Activated naive CD8-positive, alpha-beta T cell (primary cell): ENCODE measurements around the gene KIF5A.
"Not testable (repeated sequence)": the region's sequence is repeated elsewhere in the genome, so short reads cannot be mapped to it uniquely, and the experiment has no call there.

ENCODE experiments used
- H3K27ac Mint-ChIP-seq: one replicate; pipeline ENCODE4 v1.8.0; 2021; ENCODE audit warnings: mixed read lengths
- H3K27me3 Mint-ChIP-seq: one replicate; pipeline ENCODE4 v1.8.0; 2021; ENCODE audit warnings: mixed read lengths
- H3K36me3 Mint-ChIP-seq: one replicate; pipeline ENCODE4 v1.8.0; 2021; ENCODE audit warnings: mixed read lengths
- H3K4me1 Mint-ChIP-seq: one replicate; pipeline ENCODE4 v1.8.0; 2021; ENCODE audit warnings: low read depth, mixed read lengths
- H3K4me3 Mint-ChIP-seq: one replicate; pipeline ENCODE4 v1.8.0; 2021; ENCODE audit warnings: mild to moderate bottlenecking, mixed read lengths
- H3K9me3 Mint-ChIP-seq: one replicate; pipeline ENCODE4 v1.8.0; 2021; ENCODE audit warnings: low read depth, mixed read lengths

The KIF5A gene

DNA sequence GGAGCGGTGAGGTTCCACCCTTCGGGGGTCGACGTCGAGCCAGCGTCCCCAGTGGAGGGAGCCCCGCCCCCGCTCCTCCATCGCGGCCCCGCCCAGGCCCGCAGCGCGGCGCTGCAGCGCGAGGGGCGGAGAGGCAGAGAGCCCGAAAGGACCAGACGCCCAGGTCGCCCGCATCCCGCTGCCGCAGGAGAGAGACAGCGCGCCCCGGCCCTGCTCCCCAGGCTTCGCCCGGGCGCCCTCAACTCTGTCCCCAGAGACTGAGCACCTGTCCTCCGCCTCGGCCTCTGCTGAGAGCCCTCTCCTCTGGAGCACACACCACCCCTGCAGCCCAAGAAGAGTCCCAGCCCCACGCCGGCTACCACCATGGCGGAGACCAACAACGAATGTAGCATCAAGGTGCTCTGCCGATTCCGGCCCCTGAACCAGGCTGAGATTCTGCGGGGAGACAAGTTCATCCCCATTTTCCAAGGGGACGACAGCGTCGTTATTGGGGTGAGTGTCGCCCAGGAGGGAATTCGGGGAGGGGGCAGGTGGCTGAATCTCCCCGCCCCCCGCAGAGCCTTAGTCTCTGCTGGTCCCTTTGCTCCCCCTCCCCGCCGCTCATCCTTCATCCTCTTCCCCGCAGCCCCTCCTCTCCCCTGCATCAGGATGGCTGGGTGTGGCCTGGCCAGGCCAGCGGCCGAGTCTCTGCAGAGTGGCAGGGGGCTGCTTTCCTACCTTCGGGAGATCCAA is at the start of gene KIF5A:
TSS of gene KIF5A (plus strand) at position 136 of the 732 bp plus-strand sequence. CDS start at position 364, 228 bp downstream.
- Mint-ChIP-seq H3K4me1 (peaks cover 32% of the 10 kb centered on the region), H3K27me3 (no peaks in the 10 kb centered on the region), H3K9me3 (no peaks in the 10 kb centered on the region), H3K4me3 (peak within 1 kb of the TSS; percentile 79), H3K36me3 (peaks cover 2% of the 10 kb centered on the region), H3K27ac (peak within 1 kb of the TSS; percentile 29)

DNA sequence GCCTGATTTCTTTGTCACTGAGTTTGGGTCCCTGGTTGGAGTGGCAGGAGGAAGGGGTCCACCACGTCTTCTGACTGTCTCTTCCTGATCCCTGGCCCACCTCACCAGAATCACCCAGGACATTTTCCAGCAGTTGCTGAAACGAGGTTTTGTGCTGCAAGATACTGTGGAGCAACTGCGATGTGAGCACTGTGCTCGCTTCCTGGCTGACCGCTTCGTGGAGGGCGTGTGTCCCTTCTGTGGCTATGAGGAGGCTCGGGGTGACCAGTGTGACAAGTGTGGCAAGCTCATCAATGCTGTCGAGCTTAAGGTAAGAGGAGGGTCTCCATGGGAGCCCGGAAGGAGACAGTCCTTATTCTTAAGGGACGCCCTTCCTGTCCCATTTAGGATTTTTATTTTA is 49.6 kb upstream of the KIF5A start:
- H3K4me3 Mint-ChIP-seq = no peak overlapping the region
- no peak overlapping the region for H3K27ac Mint-ChIP-seq
- H3K27me3 Mint-ChIP-seq = no peaks in the 10 kb centered on the region
- peaks cover 14% of the 10 kb centered on the region for H3K4me1 Mint-ChIP-seq
- H3K9me3 Mint-ChIP-seq = no peaks in the 10 kb centered on the region
- peaks cover 22% of the 10 kb centered on the region for H3K36me3 Mint-ChIP-seq

GRCh38 chr12:57502311-57502969 is 47.4 kb upstream of the KIF5A start:
- H3K27me3 Mint-ChIP-seq, H3K27ac Mint-ChIP-seq, H3K4me3 Mint-ChIP-seq, H3K9me3 Mint-ChIP-seq, H3K4me1 Mint-ChIP-seq: not testable (repeated sequence)
- peaks cover 15% of the 10 kb centered on the region for H3K36me3 Mint-ChIP-seq

- H3K36me3 Mint-ChIP-seq, H3K4me1 Mint-ChIP-seq, H3K4me3 Mint-ChIP-seq, H3K27ac Mint-ChIP-seq, H3K27me3 Mint-ChIP-seq, H3K9me3 Mint-ChIP-seq: not testable (repeated sequence)
These were observed 43.3 kb upstream of the KIF5A start for GRCh38 chr12:57506541-57506940.

GRCh38 chr12:57507796-57508195 is 42.0 kb upstream of the KIF5A start:
- not testable (repeated sequence) for H3K4me3 Mint-ChIP-seq, H3K36me3 Mint-ChIP-seq, H3K9me3 Mint-ChIP-seq, H3K27ac Mint-ChIP-seq, H3K27me3 Mint-ChIP-seq, H3K4me1 Mint-ChIP-seq

- no peaks in the 10 kb centered on the region for H3K9me3 Mint-ChIP-seq
- H3K36me3 Mint-ChIP-seq = peaks cover 2% of the 10 kb centered on the region
- peaks cover 4% of the 10 kb centered on the region for H3K4me1 Mint-ChIP-seq
- H3K4me3 Mint-ChIP-seq = no peak overlapping the region
- H3K27ac Mint-ChIP-seq = no peak overlapping the region
- H3K27me3 Mint-ChIP-seq = no peaks in the 10 kb centered on the region
These were observed 38.7 kb upstream of the KIF5A start for GRCh38 chr12:57511161-57511560.

- Mint-ChIP-seq H3K4me3 (no peak overlapping the region), H3K36me3 (peaks cover 2% of the 10 kb centered on the region), H3K9me3 (no peaks in the 10 kb centered on the region), H3K27me3 (no peaks in the 10 kb centered on the region), H3K4me1 (peaks cover 7% of the 10 kb centered on the region), H3K27ac (peak overlapping the region; percentile 80)
These were observed 38.1 kb upstream of the KIF5A start for GRCh38 chr12:57511588-57512325.

- peaks cover 15% of the 10 kb centered on the region for H3K4me1 Mint-ChIP-seq
- peaks cover 6% of the 10 kb centered on the region for H3K36me3 Mint-ChIP-seq
- no peaks in the 10 kb centered on the region for H3K27me3 Mint-ChIP-seq
- no peaks in the 10 kb centered on the region for H3K9me3 Mint-ChIP-seq
- no peak overlapping the region for H3K4me3 Mint-ChIP-seq
- peak overlapping the region; percentile 80 for H3K27ac Mint-ChIP-seq
These were observed 37.2 kb upstream of the KIF5A start for GRCh38 chr12:57512665-57513064.

GRCh38 chr12:57513266-57513665 is 36.6 kb upstream of the KIF5A start:
- Mint-ChIP-seq H3K4me1 (peaks cover 19% of the 10 kb centered on the region), H3K4me3 (no peak overlapping the region), H3K27me3 (no peaks in the 10 kb centered on the region), H3K9me3 (no peaks in the 10 kb centered on the region), H3K27ac (peak overlapping the region; percentile 80), H3K36me3 (peaks cover 6% of the 10 kb centered on the region)

DNA sequence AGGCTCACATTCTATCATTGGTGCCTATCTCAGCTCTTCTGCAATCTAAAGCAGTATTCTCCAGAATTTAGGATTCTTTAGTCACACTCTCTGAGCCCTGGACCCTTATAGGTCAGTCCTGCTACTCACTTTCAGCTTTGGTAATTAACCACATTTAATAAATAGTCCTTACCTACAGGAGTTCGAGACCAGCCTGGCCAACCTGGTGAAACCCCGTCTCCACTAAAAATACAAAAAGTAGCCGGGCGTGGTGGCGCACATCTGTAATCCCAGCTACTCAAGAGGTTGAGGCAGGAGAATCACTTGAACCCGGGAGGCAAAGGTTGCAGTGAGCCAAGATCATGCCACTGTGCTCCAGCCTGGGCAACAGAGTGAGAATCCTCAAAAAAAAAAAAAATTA is 36.2 kb upstream of the KIF5A start:
- H3K4me3 Mint-ChIP-seq, H3K9me3 Mint-ChIP-seq, H3K27me3 Mint-ChIP-seq, H3K36me3 Mint-ChIP-seq: not testable (repeated sequence)
- Mint-ChIP-seq H3K27ac (peak overlapping the region; percentile 80), H3K4me1 (peaks cover 23% of the 10 kb centered on the region)

DNA sequence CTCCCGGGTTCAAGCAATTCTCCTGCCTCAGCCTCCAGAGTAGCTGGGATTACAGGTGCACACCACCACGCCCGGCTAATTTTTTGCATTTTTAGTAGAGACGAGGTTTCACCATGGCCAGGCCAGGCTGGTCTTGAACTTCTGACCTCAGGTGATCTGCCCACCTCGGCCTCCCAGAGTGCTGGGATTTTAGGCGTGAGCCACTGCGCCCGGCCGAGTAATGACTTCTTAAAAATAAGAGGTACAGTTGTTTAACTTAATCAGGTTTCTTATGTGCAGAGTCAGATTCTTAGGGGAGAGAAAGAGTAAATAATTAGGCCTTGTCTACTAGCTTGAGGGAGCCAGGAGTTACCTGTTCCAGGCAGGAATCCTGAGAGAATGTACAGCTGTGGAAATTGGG is 35.6 kb upstream of the KIF5A start:
- not testable (repeated sequence) for H3K27me3 Mint-ChIP-seq, H3K27ac Mint-ChIP-seq, H3K4me3 Mint-ChIP-seq, H3K9me3 Mint-ChIP-seq
- peaks cover 10% of the 10 kb centered on the region for H3K36me3 Mint-ChIP-seq
- peaks cover 28% of the 10 kb centered on the region for H3K4me1 Mint-ChIP-seq

GRCh38 chr12:57514720-57515407 is 35.0 kb upstream of the KIF5A start:
- H3K4me1 Mint-ChIP-seq = peaks cover 31% of the 10 kb centered on the region
- no peaks in the 10 kb centered on the region for H3K9me3 Mint-ChIP-seq
- no peak overlapping the region for H3K27ac Mint-ChIP-seq
- peaks cover 11% of the 10 kb centered on the region for H3K36me3 Mint-ChIP-seq
- H3K27me3 Mint-ChIP-seq = no peaks in the 10 kb centered on the region
- no peak overlapping the region for H3K4me3 Mint-ChIP-seq

- Mint-ChIP-seq H3K4me3 (no peak overlapping the region), H3K27me3 (no peaks in the 10 kb centered on the region), H3K27ac (peak overlapping the region; percentile 80), H3K36me3 (peaks cover 11% of the 10 kb centered on the region), H3K4me1 (peaks cover 31% of the 10 kb centered on the region), H3K9me3 (no peaks in the 10 kb centered on the region)
These were observed 34.4 kb upstream of the KIF5A start for GRCh38 chr12:57515408-57515933.

DNA sequence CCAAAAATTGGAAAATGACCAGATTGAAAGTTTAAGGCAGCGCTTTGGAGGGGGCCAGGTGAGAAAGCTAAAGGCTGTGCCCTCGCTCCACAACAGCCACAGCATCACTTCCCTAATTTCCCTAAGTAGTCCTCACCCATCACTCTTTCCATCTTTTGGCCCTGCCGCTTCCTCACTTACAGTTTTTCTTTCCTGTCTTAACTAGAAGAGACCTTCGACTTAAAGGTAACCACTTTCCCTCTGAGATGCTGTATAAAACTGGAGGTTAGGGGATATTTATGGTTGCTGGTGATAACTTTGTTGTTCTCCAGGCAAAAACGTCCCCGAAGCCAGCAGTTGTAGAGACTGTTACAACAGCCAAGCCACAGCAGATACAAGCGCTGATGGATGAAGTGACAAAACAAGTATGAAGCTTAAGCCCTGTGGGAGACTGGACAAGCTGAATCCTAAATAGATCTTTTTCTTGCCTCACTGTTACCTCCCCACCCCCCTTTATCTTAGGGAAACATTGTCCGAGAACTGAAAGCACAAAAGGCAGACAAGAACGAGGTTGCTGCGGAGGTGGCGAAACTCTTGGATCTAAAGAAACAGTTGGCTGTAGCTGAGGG is 33.8 kb upstream of the KIF5A start:
- Mint-ChIP-seq H3K27ac (peak overlapping the region; percentile 80), H3K27me3 (no peaks in the 10 kb centered on the region), H3K36me3 (peaks cover 11% of the 10 kb centered on the region), H3K4me3 (no peak overlapping the region), H3K9me3 (no peaks in the 10 kb centered on the region), H3K4me1 (peaks cover 33% of the 10 kb centered on the region)
